Measurements from ENCODE around the gene CDKN1C. TPM values are rescaled to one million over a fixed set of nuclear protein-coding genes. Genes with fewer than 3 reads are reported as not detected.

Gene CDKN1C
- total and polyA plus RNA-seq, 2 of the 8 experiments (the other 6 are each of a cell fraction or from before 2014, with no cell fraction given), result 12.8 to 14.1 TPM

- TF ChIP-seq GTF2F1 (IDR thresholded peaks at IDR 0.05; ENCODE audit: borderline replicate concordance, low read depth, low read length), result no peak
- TF ChIP-seq SIX5 (IDR thresholded peaks at IDR 0.05; ENCODE audit: low read depth, low read length), result no peak
- no peak for TF ChIP-seq POLR2A (IDR thresholded peaks at IDR 0.05; ENCODE audit: control extremely low read depth in 1 of 2, low read depth in 2 of 2, low read length in 2 of 2)
- TF ChIP-seq CBX8 (IDR thresholded peaks at IDR 0.05; ENCODE audit: borderline replicate concordance, low read depth, low read length), result no peak
Observed at GRCh38 chr11:2837651-2838050, 47.9 kb downstream of the CDKN1C start (continued).

Data from H1 (cell line).